Sigmoid colon (tissue), 7 donors: ENCODE results near the gene GPR37. TPM values are rescaled to one million over a fixed set of nuclear protein-coding genes. Genes with fewer than 3 reads are reported as not detected.

Experiments used
- DNase-seq: peaks from one replicate; pipeline ENCODE4 v3.0.0-alpha.2; 2019
- H3K27ac ChIP-seq, 4 donors: fragments of 200-600 bp; sonication (generic); one replicate each; pipeline ENCODE4 v1.5.1; 2016 to 2019; ENCODE audit warnings: mild to moderate bottlenecking in 1 of 4
- H3K27me3 ChIP-seq, 3 donors: fragments of 200-600 bp; sonication (generic); one replicate each; pipeline ENCODE4 v1.5.1; 2019; ENCODE audit warnings: mild to moderate bottlenecking in 1 of 3
- H3K36me3 ChIP-seq, 4 donors: fragments of 200-600 bp; sonication (generic); one replicate each; pipeline ENCODE4 v1.5.1; 2016 to 2019
- H3K4me1 ChIP-seq, 4 donors: fragments of 200-600 bp; sonication (generic); one replicate each; pipeline ENCODE4 v1.5.1; 2017 to 2019
- H3K4me3 ChIP-seq, 4 donors: fragments of 200-600 bp; sonication (generic); one replicate each; pipeline ENCODE4 v1.5.1; 2017 to 2019; ENCODE audit warnings: mild to moderate bottlenecking in 2 of 4, moderate library complexity in 1 of 4
- H3K9me3 ChIP-seq, 4 donors: fragments of 200-600 bp in 3 of 4; sonication (generic) in 3 of 4; one replicate each; pipeline versions ENCODE4 v1.5.1 to v1.6.1; 2013 to 2019
- CTCF ChIP-seq, 4 experiments: fragments of 450-650 bp in 3 of 4; fragments of 200-600 bp in 1 of 4; IDR thresholded peaks; one replicate each; pipeline ENCODE4 v1.5.1; 2016 to 2019; ENCODE audit warnings: antibody characterized with exemption in 4 of 4, mild to moderate bottlenecking in 3 of 4, moderate library complexity in 2 of 4
- EP300 ChIP-seq, 4 donors: sonication (generic); formaldehyde crosslinking; IDR thresholded peaks; one replicate each; pipeline ENCODE4 v1.6.1; 2017; ENCODE audit warnings: antibody characterized with exemption in 4 of 4
- POLR2A ChIP-seq, 2 donors: fragments of 450-650 bp; IDR thresholded peaks; one replicate each; pipeline ENCODE4 v1.6.1; 2016; ENCODE audit warnings: antibody characterized with exemption in 2 of 2, mild to moderate bottlenecking in 2 of 2, moderate library complexity in 2 of 2
- POLR2AphosphoS5 ChIP-seq, 4 donors: sonication (generic); formaldehyde crosslinking; IDR thresholded peaks; one replicate each; pipeline ENCODE4 v1.6.1; 2017; ENCODE audit warnings: antibody characterized with exemption in 4 of 4
- WGBS, 2 donors: extraction: QIAGEN DNeasy Blood & Tissue Kit; methylation state at CpG; one replicate each; pipeline ENCODE4 v1.1.7; 2013; 5-methylcytosine and 5-hydroxymethylcytosine counted together
- intact Hi-C: fragments of 100-400 bp; cut with DNase I; formaldehyde crosslinking; loops from one replicate; pipeline ENCODE4 v1.15.1; 2023
- polyA plus RNA-seq, 3 donors: library from polyadenylated mRNA; stranded (reverse); fragments of 200-250 nt; gene quantifications; one replicate each; pipeline ENCODE4 v1.2.3, GENCODE V29; 2013
- total RNA-seq, 4 donors: library from RNA; depleted of rRNA; stranded (reverse); fragments of >200 nt; gene quantifications; one replicate each; pipeline ENCODE4 v1.1.0, GENCODE V29; 2016
- donor health status: healthy with polysubstance abuse.
- donor health status: Bipolar disorder and iron deficiency.
- donor health status: healthy.

The GPR37 gene
- total and polyA plus RNA-seq, 7 donors, result 0.68 to 2.3 (median 1.4) TPM; not detected in 2

DNA sequence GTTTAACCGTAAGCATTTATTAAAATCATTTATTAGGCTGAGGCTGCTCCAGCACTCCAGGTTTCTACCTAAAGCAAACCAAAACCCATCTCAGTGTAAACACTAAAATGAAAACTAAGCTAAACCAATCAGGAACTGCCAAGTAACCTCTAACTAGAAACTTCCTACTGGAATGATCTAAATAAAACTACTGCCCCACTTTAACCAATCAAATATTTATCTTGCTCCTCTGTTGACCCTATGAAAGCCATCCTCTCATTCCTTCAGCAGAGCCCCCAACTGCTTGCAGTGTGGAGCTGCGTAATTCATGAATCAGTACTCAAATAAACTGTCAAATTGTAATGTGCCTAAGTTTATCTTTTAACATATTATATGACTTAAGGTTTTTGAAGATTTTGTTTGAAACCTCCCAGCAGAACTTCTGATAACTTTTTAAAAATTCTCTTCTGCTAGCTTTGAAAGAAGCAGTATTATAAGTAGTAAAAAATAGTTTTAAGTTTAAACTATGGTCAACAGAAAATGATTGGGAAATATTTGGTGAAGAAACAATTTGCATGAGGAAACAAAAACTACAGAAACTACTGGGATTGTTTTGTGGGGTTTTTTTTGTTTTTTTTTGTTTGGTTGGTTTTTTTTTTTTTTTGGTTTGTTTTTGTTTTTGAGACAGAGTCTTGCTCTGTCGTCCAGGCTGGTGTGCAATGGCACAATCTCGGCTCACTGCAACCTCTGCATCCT is 47.4 kb downstream of the GPR37 start:
- Histone ChIP-seq H3K36me3 (no peaks in the 10 kb centered on the region), H3K9me3 (no peaks in the 10 kb centered on the region), H3K4me1 (no peaks in the 10 kb centered on the region), H3K27ac (no peak overlapping the region), H3K4me3 (no peak overlapping the region), H3K27me3 (no peaks in the 10 kb centered on the region)
- TF ChIP-seq POLR2A (IDR thresholded peaks at IDR 0.05), result no peak
- TF ChIP-seq EP300 (IDR thresholded peaks at IDR 0.05), result no peak
- TF ChIP-seq POLR2AphosphoS5 (IDR thresholded peaks at IDR 0.05), result no peak
- TF ChIP-seq CTCF (IDR thresholded peaks at IDR 0.05), result no peak
- intact Hi-C loops, result no loop called here
- 73 to 79% methylated on average over 4 of the region's 4 CpGs for WGBS, 2 donors
- no peak for DNase-seq

- Histone ChIP-seq H3K27ac (no peak overlapping the region), H3K4me1 (no peaks in the 10 kb centered on the region), H3K27me3 (no peaks in the 10 kb centered on the region), H3K9me3 (no peaks in the 10 kb centered on the region), H3K4me3 (no peak overlapping the region), H3K36me3 (no peaks in the 10 kb centered on the region)
- intact Hi-C loops, result no loop called here
- WGBS, 2 donors, result 93% methylated on average over 1 of the region's 1 CpG
- no peak for DNase-seq
- TF ChIP-seq POLR2A (IDR thresholded peaks at IDR 0.05) (no peak), POLR2AphosphoS5 (IDR thresholded peaks at IDR 0.05) (no peak), CTCF (IDR thresholded peaks at IDR 0.05) (no peak), EP300 (IDR thresholded peaks at IDR 0.05) (no peak)
Measured at GRCh38 chr7:124716894-124717293, 48.7 kb downstream of the GPR37 start.

DNA sequence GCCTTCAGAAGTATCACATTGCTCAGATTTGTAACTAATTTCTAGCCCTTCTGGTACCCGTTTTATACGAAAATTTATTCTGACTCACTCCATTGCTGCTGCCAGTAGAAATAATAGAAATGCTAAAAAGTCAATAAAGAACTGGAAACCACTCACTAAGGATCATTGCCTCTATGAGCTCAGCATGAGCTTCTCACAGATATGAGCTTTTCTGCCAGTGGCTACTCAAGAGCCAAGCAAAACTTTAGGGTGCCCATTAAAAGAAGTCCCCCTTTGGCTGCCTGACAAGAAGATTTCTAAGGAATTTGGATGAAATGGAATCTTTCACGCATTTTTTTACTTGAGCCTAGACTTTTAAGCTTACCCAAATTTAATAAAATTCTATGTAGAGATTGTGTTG is 52.5 kb downstream of the GPR37 start:
- no peaks in the 10 kb centered on the region for H3K9me3 ChIP-seq
- no peak overlapping the region for H3K27ac ChIP-seq
- no peak for DNase-seq
- 87 to 89% methylated on average over 3 of the region's 3 CpGs for WGBS, 2 donors
- no peaks in the 10 kb centered on the region for H3K36me3 ChIP-seq
- no peaks in the 10 kb centered on the region for H3K4me1 ChIP-seq
- no peak for TF ChIP-seq EP300 (IDR thresholded peaks at IDR 0.05)
- no peak for TF ChIP-seq POLR2AphosphoS5 (IDR thresholded peaks at IDR 0.05)
- TF ChIP-seq CTCF (IDR thresholded peaks at IDR 0.05), result no peak
- TF ChIP-seq POLR2A (IDR thresholded peaks at IDR 0.05), result no peak
- no peaks in the 10 kb centered on the region for H3K27me3 ChIP-seq
- no peak overlapping the region for H3K4me3 ChIP-seq
- intact Hi-C loops, result no loop called here

DNA sequence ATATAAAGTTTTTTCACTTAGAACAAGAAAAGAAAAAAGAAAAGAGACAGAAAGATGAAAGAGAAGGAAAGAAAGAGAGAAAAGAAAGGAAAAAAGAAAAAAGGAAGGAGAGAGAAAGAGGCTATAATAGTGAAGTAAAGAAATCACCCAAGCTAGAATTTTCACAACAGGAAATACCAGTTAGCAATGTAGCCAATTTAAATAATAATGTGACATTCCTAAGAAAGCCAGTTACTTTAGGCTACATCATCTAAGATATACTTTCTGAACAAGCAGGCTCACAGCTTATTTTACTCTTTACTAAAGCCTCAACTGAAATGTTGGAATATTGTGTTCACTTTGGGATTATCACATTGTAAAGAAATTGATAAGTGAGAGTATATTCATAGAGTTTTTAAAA is 53.6 kb downstream of the GPR37 start:
- Histone ChIP-seq H3K9me3 (peaks cover 0 to 2% (median 0%) of the 10 kb centered on the region in 4 donors), H3K4me3 (no peak overlapping the region), H3K27me3 (no peaks in the 10 kb centered on the region), H3K4me1 (no peaks in the 10 kb centered on the region), H3K36me3 (no peaks in the 10 kb centered on the region), H3K27ac (no peak overlapping the region)
- no peak for TF ChIP-seq POLR2A (IDR thresholded peaks at IDR 0.05)
- no peak for TF ChIP-seq EP300 (IDR thresholded peaks at IDR 0.05)
- no peak for TF ChIP-seq CTCF (IDR thresholded peaks at IDR 0.05)
- no peak for TF ChIP-seq POLR2AphosphoS5 (IDR thresholded peaks at IDR 0.05)
- DNase-seq, result no peak
- intact Hi-C loops, result no loop called here

DNA sequence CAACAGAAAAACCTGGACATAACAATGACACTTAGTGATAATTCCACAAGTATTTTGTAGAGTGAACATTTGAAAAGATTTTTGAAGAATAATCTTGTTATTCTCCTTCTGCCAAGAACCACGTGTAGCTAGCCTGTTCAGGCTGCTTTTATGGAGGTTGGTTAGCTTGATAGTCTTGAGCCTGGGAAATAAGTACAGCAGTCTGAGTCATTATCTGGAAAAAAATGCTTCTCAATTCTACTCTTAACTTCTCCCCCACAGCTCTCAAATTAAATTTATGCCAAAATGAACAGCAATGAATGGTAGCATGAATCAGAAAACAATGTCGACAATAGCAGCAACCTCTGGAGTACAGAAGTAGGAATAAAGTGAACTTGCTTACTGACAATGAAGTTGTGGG is 63.2 kb downstream of the GPR37 start:
- no peak for DNase-seq
- Histone ChIP-seq H3K27me3 (no peaks in the 10 kb centered on the region), H3K9me3 (no peaks in the 10 kb centered on the region), H3K4me1 (no peaks in the 10 kb centered on the region), H3K27ac (no peak overlapping the region), H3K36me3 (no peaks in the 10 kb centered on the region), H3K4me3 (no peak overlapping the region)
- TF ChIP-seq CTCF (IDR thresholded peaks at IDR 0.05) (no peak), POLR2A (IDR thresholded peaks at IDR 0.05) (no peak), EP300 (IDR thresholded peaks at IDR 0.05) (no peak), POLR2AphosphoS5 (IDR thresholded peaks at IDR 0.05) (no peak)
- 48 to 66% methylated on average over 2 of the region's 2 CpGs for WGBS, 2 donors
- intact Hi-C loops, result no loop called here
